Measurements from ENCODE around the gene AOX1.
A peak's percentile ranks its signal among the peaks of the same experiment; 100 is the strongest.

Gene AOX1

GRCh38 chr2:200631287-200631686 lies 45.5 kb downstream of the AOX1 start:
- no peaks in the 10 kb centered on the region for H3K9me3 ChIP-seq (ENCODE audit: control insufficient read depth, insufficient read depth, low read depth, low read length)
- no peaks in the 10 kb centered on the region for H3K36me3 ChIP-seq (ENCODE audit: control insufficient read depth in 2 of 2, insufficient read depth in 1 of 2, low read length in 2 of 2)
- ChIA-PET CTCF (interaction anchor here (1.0 to 1.5 kb wide), 2 partner anchors 13 to 646 kb away, joined by 4 read pairs; no protein-coding TSS in a partner anchor), POLR2A (interaction anchor here (0.6 kb wide), 1 partner anchor 43 kb away, joined by 3 read pairs; no protein-coding TSS in a partner anchor)
- H3K4me1 ChIP-seq (ENCODE audit: control insufficient read depth, insufficient read depth, low read length): no peaks in the 10 kb centered on the region; the same call in 1 of the 2 replicates
- TF ChIP-seq ZNF510 (tag by site-specific recombination; IDR thresholded peaks at IDR 0.05; ENCODE audit: insufficient replicate concordance) (no peak), ZNF214 (tag by site-specific recombination; IDR thresholded peaks at IDR 0.05; ENCODE audit: borderline replicate concordance) (no peak), ZNF2 (tag by site-specific recombination; IDR thresholded peaks at IDR 0.05) (no peak), ZXDB (tag by site-specific recombination; IDR thresholded peaks at IDR 0.05) (no peak), MYNN (tag by site-specific recombination; IDR thresholded peaks at IDR 0.05; ENCODE audit: borderline replicate concordance) (no peak), ZNF18 (tag by site-specific recombination; IDR thresholded peaks at IDR 0.05) (no peak), ZNF362 (tag by site-specific recombination; IDR thresholded peaks at IDR 0.05) (no peak), ZNF776 (tag by site-specific recombination; IDR thresholded peaks at IDR 0.05; ENCODE audit: borderline replicate concordance) (no peak), ZNF211 (tag by site-specific recombination; IDR thresholded peaks at IDR 0.05; ENCODE audit: low read depth) (no peak), CTCF (tag by site-specific recombination; IDR thresholded peaks at IDR 0.05) (no peak), ZNF580 (tag by site-specific recombination; IDR thresholded peaks at IDR 0.05) (no peak), SP3 (tag by site-specific recombination; IDR thresholded peaks at IDR 0.05) (no peak), ZBTB20 (tag by site-specific recombination; IDR thresholded peaks at IDR 0.05) (no peak), ZNF398 (tag by site-specific recombination; IDR thresholded peaks at IDR 0.05) (no peak), ZNF26 (tag by site-specific recombination; IDR thresholded peaks at IDR 0.05) (no peak)
- H3K27ac ChIP-seq (ENCODE audit: extremely low read depth, low read depth, low read length): no peak overlapping the region
- H3K4me3 ChIP-seq (ENCODE audit: low read depth, low read length): no peak overlapping the region

GRCh38 chr2:200634231-200634964 lies 48.6 kb downstream of the AOX1 start:
- Histone ChIP-seq H3K9me3 (ENCODE audit: control insufficient read depth, insufficient read depth, low read depth, low read length) (no peaks in the 10 kb centered on the region), H3K4me3 (ENCODE audit: low read depth, low read length) (no peak overlapping the region), H3K4me1 (ENCODE audit: control insufficient read depth, insufficient read depth, low read length) (no peaks in the 10 kb centered on the region), H3K27ac (ENCODE audit: extremely low read depth, low read depth, low read length) (no peak overlapping the region), H3K36me3 (ENCODE audit: control insufficient read depth in 2 of 2, insufficient read depth in 1 of 2, low read length in 2 of 2) (no peaks in the 10 kb centered on the region)
- ChIA-PET CTCF (interaction anchor here (0.5 kb wide), 2 partner anchors 10 to 199 kb away, joined by 3 read pairs; no protein-coding TSS in a partner anchor), POLR2A (no interaction called here)
- peak; percentile 55 for TF ChIP-seq SCRT2 (tag by site-specific recombination; IDR thresholded peaks at IDR 0.05)
- TF ChIP-seq MEIS1 (CRISPR knock-in tag; IDR thresholded peaks at IDR 0.05; ENCODE audit: borderline replicate concordance): no peak
